Neural cell (in vitro differentiated cells): ENCODE measurements around the gene MIEN1. TPM values are rescaled to one million over a fixed set of nuclear protein-coding genes. Genes with fewer than 3 reads are reported as not detected.

Experiments used
- H2AFZ ChIP-seq: fragments of 200-600, 300-800 bp; sonication (generic), shearing (Covaris generic); 2 replicates; pipeline ENCODE4 v1.6.0; 2014; ENCODE audit warnings: low read depth, mild to moderate bottlenecking, antibody characterized with exemption, low read length, moderate library complexity
- H3F3A ChIP-seq: fragments of 200-600 bp; shearing (Covaris generic); 2 replicates; pipeline ENCODE4 v1.6.1; 2016; ENCODE audit warnings: mild to moderate bottlenecking, moderate library complexity, mixed read lengths, antibody characterized with exemption, low read length; ENCODE audit not compliant: insufficient read depth, poor library complexity, severe bottlenecking
- H3K27ac ChIP-seq: fragments of 200-600, 300-800 bp; sonication (generic), shearing (Covaris generic); 2 replicates; pipeline ENCODE4 v1.5.1; 2014; ENCODE audit warnings: mild to moderate bottlenecking, low read length, moderate library complexity
- H3K27me3 ChIP-seq: fragments of 300-800, 200-600 bp; sonication (generic), shearing (Covaris generic); 2 replicates; pipeline ENCODE4 v1.6.0; 2014; ENCODE audit warnings: mild to moderate bottlenecking, low read depth, low read length, moderate library complexity; ENCODE audit not compliant: insufficient read depth
- H3K36me3 ChIP-seq: fragments of 300-800, 200-600 bp; sonication (generic), shearing (Covaris generic); 2 replicates; pipeline ENCODE4 v1.5.1; 2014; ENCODE audit warnings: mild to moderate bottlenecking, antibody characterized with exemption, low read length, moderate library complexity; ENCODE audit not compliant: insufficient read depth
- H3K4me2 ChIP-seq: fragments of 300-800, 200-600 bp; sonication (generic), shearing (Covaris generic); 2 replicates; pipeline ENCODE4 v1.6.0; 2014; ENCODE audit warnings: mild to moderate bottlenecking, low read length
- H3K4me3 ChIP-seq: fragments of 300-800, 200-600 bp; sonication (generic), shearing (Covaris generic); 2 replicates; pipeline ENCODE4 v1.5.1; 2014; ENCODE audit warnings: mild to moderate bottlenecking, low read length, moderate library complexity
- H3K79me2 ChIP-seq: fragments of 200-600 bp; shearing (Covaris generic); replicated peaks from 2 replicates; pipeline ENCODE4 v1.6.0; 2014; ENCODE audit warnings: mild to moderate bottlenecking, low read length, moderate library complexity; ENCODE audit not compliant: insufficient read depth
- H3K9ac ChIP-seq: fragments of 300-800, 200-600 bp; sonication (generic), shearing (Covaris generic); 2 replicates; pipeline ENCODE4 v1.6.1; 2016; ENCODE audit warnings: mild to moderate bottlenecking, low read length, mixed read lengths
- H3K9me2 ChIP-seq: fragments of 200-600 bp; shearing (Covaris generic); 2 replicates; pipeline ENCODE4 v1.6.1; 2016; ENCODE audit warnings: mild to moderate bottlenecking, low read length, mixed read lengths; ENCODE audit not compliant: insufficient read depth
- H3K9me3 ChIP-seq: fragments of 200-600, 300-800 bp; sonication (generic), shearing (Covaris generic); 2 replicates; pipeline ENCODE4 v1.6.1; 2016; ENCODE audit warnings: mild to moderate bottlenecking, mixed run types, low read length, moderate library complexity, mixed read lengths
- H4K20me1 ChIP-seq: fragments of 200-600 bp; shearing (Covaris generic); 2 replicates; pipeline ENCODE4 v1.6.1; 2016; ENCODE audit warnings: mild to moderate bottlenecking, mixed run types; ENCODE audit not compliant: insufficient read depth
- EP300 ChIP-seq: fragments of 450-650 bp; conservative IDR thresholded peaks from 2 replicates; pipeline ENCODE4 v1.6.1; 2014; ENCODE audit warnings: antibody characterized with exemption, mild to moderate bottlenecking, moderate library complexity; ENCODE audit not compliant: poor library complexity, severe bottlenecking
- EZH2 ChIP-seq: fragments of 200-600, 300-800 bp; shearing (Covaris generic), sonication (generic); IDR thresholded peaks from 2 replicates; pipeline ENCODE4 v1.6.1; 2014; ENCODE audit warnings: antibody characterized with exemption, low read length, borderline replicate concordance, mild to moderate bottlenecking; ENCODE audit not compliant: insufficient read depth, poor library complexity, severe bottlenecking
- MXI1 ChIP-seq: fragments of 450-650 bp; conservative IDR thresholded peaks from 2 replicates; pipeline ENCODE4 v1.6.1; 2014; ENCODE audit warnings: antibody characterized with exemption, mild to moderate bottlenecking; ENCODE audit not compliant: poor library complexity, severe bottlenecking
- POLR2AphosphoS5 ChIP-seq: IDR thresholded peaks from 2 replicates; pipeline ENCODE4 v1.6.1; 2012
- RAD21 ChIP-seq: fragments of 450-650 bp; conservative IDR thresholded peaks from 2 replicates; pipeline ENCODE4 v1.6.1; 2014; ENCODE audit warnings: antibody characterized with exemption, mild to moderate bottlenecking, moderate library complexity
- SMC3 ChIP-seq: fragments of 450-650 bp; conservative IDR thresholded peaks from 2 replicates; pipeline ENCODE4 v1.6.1; 2014; ENCODE audit warnings: antibody characterized with exemption, mild to moderate bottlenecking, moderate library complexity; ENCODE audit not compliant: poor library complexity
- TAF1 ChIP-seq: IDR thresholded peaks from 2 replicates; pipeline ENCODE4 v1.6.1; 2012; ENCODE audit warnings: low read depth
- polyA plus RNA-seq: library from polyadenylated mRNA; depleted of rRNA; stranded (reverse); fragments of >200 nt; gene quantifications from 2 replicates; pipeline ENCODE4 v1.2.3, GENCODE V29; 2014
- TF ChIP-seq, protein P1 (sequence below): IDR thresholded peaks from 2 replicates; pipeline ENCODE4 v1.6.1; 2012; ENCODE audit warnings: borderline replicate concordance
- TF ChIP-seq, protein P2 (sequence below): fragments of 450-650 bp; IDR thresholded peaks from 2 replicates; pipeline ENCODE4 v1.5.1; 2014; ENCODE audit warnings: antibody characterized with exemption, mild to moderate bottlenecking, moderate library complexity; ENCODE audit not compliant: poor library complexity, severe bottlenecking

The MIEN1 gene
- polyA plus RNA-seq, 1 donor from 2014 or later = 106 TPM

DNA sequence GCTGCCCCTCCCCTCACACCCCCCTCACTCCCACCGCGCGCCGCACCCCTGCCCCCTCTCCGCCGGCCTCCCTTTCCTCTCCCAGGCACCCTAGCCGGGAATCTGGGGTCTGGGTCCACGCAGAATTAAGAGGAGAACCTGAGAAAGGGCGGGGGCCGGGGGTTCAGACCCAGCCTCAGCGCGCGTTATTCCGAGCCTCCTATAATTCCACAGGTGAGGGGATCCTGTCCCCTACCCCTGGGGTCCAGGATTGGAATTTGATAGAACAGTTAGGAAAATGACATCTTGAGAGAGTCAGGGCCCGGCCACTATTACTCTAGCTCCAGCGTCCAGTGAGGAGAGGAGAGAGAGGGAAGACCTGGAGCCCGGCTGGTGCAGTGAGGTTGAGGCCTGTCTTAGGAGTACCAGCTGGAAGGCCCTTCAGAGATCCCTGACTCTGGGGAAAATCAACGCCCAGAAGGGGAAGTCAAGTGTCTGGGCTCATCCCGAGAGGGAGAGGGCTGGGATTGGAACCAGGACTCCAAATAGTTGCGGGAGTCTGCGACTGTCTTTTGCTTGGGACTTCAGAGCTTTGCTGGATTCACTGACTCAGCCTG is 24.7 kb upstream of the MIEN1 start:
- Histone ChIP-seq H3K27me3 (no peaks in the 10 kb centered on the region), H3K9ac (peak overlapping the region; percentile 65), H3K9me2 (no peaks in the 10 kb centered on the region), H3K36me3 (no peaks in the 10 kb centered on the region), H3K9me3 (no peaks in the 10 kb centered on the region), H3K27ac (no peak overlapping the region), H3K4me3 (peak overlapping the region; percentile 72), H3K79me2 (no peaks in the 10 kb centered on the region), H2AFZ (no peak overlapping the region), H3K4me2 (no peak overlapping the region), H3F3A (no peaks in the 10 kb centered on the region), H4K20me1 (no peaks in the 10 kb centered on the region)
- TF ChIP-seq, protein P1, sequence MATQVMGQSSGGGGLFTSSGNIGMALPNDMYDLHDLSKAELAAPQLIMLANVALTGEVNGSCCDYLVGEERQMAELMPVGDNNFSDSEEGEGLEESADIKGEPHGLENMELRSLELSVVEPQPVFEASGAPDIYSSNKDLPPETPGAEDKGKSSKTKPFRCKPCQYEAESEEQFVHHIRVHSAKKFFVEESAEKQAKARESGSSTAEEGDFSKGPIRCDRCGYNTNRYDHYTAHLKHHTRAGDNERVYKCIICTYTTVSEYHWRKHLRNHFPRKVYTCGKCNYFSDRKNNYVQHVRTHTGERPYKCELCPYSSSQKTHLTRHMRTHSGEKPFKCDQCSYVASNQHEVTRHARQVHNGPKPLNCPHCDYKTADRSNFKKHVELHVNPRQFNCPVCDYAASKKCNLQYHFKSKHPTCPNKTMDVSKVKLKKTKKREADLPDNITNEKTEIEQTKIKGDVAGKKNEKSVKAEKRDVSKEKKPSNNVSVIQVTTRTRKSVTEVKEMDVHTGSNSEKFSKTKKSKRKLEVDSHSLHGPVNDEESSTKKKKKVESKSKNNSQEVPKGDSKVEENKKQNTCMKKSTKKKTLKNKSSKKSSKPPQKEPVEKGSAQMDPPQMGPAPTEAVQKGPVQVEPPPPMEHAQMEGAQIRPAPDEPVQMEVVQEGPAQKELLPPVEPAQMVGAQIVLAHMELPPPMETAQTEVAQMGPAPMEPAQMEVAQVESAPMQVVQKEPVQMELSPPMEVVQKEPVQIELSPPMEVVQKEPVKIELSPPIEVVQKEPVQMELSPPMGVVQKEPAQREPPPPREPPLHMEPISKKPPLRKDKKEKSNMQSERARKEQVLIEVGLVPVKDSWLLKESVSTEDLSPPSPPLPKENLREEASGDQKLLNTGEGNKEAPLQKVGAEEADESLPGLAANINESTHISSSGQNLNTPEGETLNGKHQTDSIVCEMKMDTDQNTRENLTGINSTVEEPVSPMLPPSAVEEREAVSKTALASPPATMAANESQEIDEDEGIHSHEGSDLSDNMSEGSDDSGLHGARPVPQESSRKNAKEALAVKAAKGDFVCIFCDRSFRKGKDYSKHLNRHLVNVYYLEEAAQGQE = no peak
- TF ChIP-seq EZH2 = no peak
- no peak for TF ChIP-seq EP300
- no peak for TF ChIP-seq SMC3

DNA sequence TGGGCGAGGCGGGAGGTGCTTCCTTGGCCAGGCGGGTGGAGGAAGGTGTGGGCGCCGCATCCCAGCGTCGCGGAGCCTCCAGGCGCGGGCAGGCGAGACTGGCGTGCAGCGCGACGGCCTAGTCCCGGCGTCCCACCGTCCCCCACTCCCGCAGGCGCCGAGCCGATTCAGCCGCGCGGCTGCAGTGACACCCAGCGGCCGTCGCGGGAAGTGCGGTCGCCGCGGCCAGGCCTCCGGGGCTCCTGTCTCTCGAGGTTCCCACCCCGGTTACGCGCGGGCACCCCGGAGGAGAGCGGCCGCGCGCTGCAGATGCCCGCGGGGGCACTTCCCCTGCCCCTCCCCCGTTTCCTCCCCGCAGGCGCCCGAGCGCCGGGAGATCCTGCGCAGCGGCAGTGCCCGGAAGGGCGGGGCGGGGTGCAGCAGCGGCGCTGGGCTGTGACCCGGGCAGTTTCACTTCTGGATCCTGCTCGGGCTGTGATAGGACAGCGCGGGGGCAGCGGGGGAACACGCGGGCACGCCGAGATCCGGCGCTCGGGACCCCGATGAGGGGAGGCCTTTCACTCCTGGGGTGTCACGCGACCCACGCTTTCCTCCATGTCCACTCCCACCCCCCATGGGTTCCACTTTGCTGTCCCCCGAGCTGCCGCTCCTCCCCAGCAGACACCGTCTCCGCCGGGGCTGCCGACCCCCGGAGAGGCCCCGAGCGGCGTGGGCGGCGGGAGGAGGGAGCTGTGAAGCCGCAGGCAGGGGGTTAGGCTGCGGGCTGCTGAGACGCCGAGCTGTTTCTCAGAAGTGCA is 24.0 kb upstream of the MIEN1 start:
- Histone ChIP-seq H3K9ac (peak overlapping the region; percentile 65), H3K4me3 (peak overlapping the region; percentile 72), H3K9me3 (no peaks in the 10 kb centered on the region), H3K27ac (no peak overlapping the region), H3K79me2 (no peaks in the 10 kb centered on the region), H3F3A (no peaks in the 10 kb centered on the region), H3K27me3 (no peaks in the 10 kb centered on the region), H3K36me3 (no peaks in the 10 kb centered on the region), H2AFZ (peak overlapping the region; percentile 76), H3K9me2 (no peaks in the 10 kb centered on the region), H3K4me2 (no peak overlapping the region), H4K20me1 (no peaks in the 10 kb centered on the region)
- no peak for TF ChIP-seq TAF1
- no peak for TF ChIP-seq EP300
- TF ChIP-seq, protein P1 = no peak
- peak; percentile 82 for TF ChIP-seq SMC3
- TF ChIP-seq POLR2AphosphoS5 = peak; percentile 54
- TF ChIP-seq, protein P2, sequence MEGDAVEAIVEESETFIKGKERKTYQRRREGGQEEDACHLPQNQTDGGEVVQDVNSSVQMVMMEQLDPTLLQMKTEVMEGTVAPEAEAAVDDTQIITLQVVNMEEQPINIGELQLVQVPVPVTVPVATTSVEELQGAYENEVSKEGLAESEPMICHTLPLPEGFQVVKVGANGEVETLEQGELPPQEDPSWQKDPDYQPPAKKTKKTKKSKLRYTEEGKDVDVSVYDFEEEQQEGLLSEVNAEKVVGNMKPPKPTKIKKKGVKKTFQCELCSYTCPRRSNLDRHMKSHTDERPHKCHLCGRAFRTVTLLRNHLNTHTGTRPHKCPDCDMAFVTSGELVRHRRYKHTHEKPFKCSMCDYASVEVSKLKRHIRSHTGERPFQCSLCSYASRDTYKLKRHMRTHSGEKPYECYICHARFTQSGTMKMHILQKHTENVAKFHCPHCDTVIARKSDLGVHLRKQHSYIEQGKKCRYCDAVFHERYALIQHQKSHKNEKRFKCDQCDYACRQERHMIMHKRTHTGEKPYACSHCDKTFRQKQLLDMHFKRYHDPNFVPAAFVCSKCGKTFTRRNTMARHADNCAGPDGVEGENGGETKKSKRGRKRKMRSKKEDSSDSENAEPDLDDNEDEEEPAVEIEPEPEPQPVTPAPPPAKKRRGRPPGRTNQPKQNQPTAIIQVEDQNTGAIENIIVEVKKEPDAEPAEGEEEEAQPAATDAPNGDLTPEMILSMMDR = peak; percentile 97
- TF ChIP-seq RAD21 = peak; percentile 88
- TF ChIP-seq MXI1 = peak; percentile 71
